Lung (tissue), 12 donors: ENCODE measurements around the gene LRP1B. TPM values are rescaled to one million over a fixed set of nuclear protein-coding genes. Genes with fewer than 3 reads are reported as not detected.

Experiments used
- ATAC-seq: fragments of 200-7000 bp; cut with Tn5 transposase; one replicate; pipeline ENCODE4 v1.9.1; 2020; ENCODE audit warnings: moderate number of reproducible peaks; ENCODE audit not compliant: insufficient read depth, low FRiP score
- DNase-seq, 3 donors: peaks; one replicate each; pipeline ENCODE4 v3.0.0-alpha.2; 2013 to 2017
- H3K27ac ChIP-seq, 2 donors: one replicate each; pipeline ENCODE4 v1.5.1; 2013; ENCODE audit warnings: mild to moderate bottlenecking in 2 of 2, moderate library complexity in 2 of 2, control low read depth in 1 of 2, inconsistent platforms in 1 of 2, low read depth in 1 of 2, low read length in 1 of 2
- H3K27me3 ChIP-seq, 3 donors: one replicate each; pipeline ENCODE4 v1.5.1; 2013; ENCODE audit warnings: low read length in 2 of 3; ENCODE audit not compliant: control insufficient read depth in 3 of 3, insufficient read depth in 3 of 3
- H3K36me3 ChIP-seq, 4 donors: one replicate each; pipeline ENCODE4 v1.5.1; 2013; ENCODE audit warnings: low read length in 4 of 4, mild to moderate bottlenecking in 1 of 4, moderate library complexity in 1 of 4; ENCODE audit not compliant: control insufficient read depth in 4 of 4, insufficient read depth in 4 of 4
- H3K4me1 ChIP-seq, 5 donors: one replicate each; pipeline ENCODE4 v1.5.1; 2013; ENCODE audit warnings: low read length in 5 of 5, mild to moderate bottlenecking in 2 of 5, moderate library complexity in 1 of 5; ENCODE audit not compliant: control insufficient read depth in 5 of 5, insufficient read depth in 5 of 5
- H3K4me3 ChIP-seq: one replicate; pipeline ENCODE4 v1.5.1; 2013; ENCODE audit warnings: mild to moderate bottlenecking, control low read depth, moderate library complexity
- H3K9ac ChIP-seq, 2 donors: one replicate each; pipeline ENCODE4 v1.5.1; 2013; ENCODE audit warnings: low read length in 2 of 2, control low read depth in 1 of 2; ENCODE audit not compliant: insufficient read depth in 1 of 2
- H3K9me3 ChIP-seq, 4 donors: one replicate each; pipeline ENCODE4 v1.5.1; 2013; ENCODE audit warnings: low read length in 3 of 4, mild to moderate bottlenecking in 1 of 4, moderate library complexity in 1 of 4; ENCODE audit not compliant: control insufficient read depth in 4 of 4, insufficient read depth in 3 of 4
- CTCF ChIP-seq: IDR thresholded peaks from 2 replicates; pipeline ENCODE4 v1.5.1; 2012; ENCODE audit warnings: mild to moderate bottlenecking; ENCODE audit errors: control extremely low read depth, extremely low read depth
- WGBS, 2 donors: extraction: QIAGEN DNeasy Blood & Tissue Kit; methylation state at CpG; one replicate each; pipeline ENCODE4 v1.1.7; 2013; 5-methylcytosine and 5-hydroxymethylcytosine counted together
- polyA plus RNA-seq, 2 donors: library from polyadenylated mRNA; stranded (reverse); fragments of 200-250 nt; gene quantifications; one replicate each; pipeline ENCODE4 v1.2.1, GENCODE V29; 2013
- total RNA-seq, 2 donors: library from RNA; depleted of rRNA in 1 of 2; stranded (reverse); fragments of >200 nt in 1 of 2; gene quantifications; one replicate each; pipeline ENCODE4 v1.2.1, GENCODE V29; 2014 to 2021
- donor health status: control.
- donor health status: control.
- donor health status: Bipolar disorder and iron deficiency.
- donor health status: healthy.
- donor health status: DM: yes; HTN: yes; CAD: no.

The LRP1B gene
- total and polyA plus RNA-seq, 4 donors, result 0.01 to 6.5 (median 0.16) TPM

DNA sequence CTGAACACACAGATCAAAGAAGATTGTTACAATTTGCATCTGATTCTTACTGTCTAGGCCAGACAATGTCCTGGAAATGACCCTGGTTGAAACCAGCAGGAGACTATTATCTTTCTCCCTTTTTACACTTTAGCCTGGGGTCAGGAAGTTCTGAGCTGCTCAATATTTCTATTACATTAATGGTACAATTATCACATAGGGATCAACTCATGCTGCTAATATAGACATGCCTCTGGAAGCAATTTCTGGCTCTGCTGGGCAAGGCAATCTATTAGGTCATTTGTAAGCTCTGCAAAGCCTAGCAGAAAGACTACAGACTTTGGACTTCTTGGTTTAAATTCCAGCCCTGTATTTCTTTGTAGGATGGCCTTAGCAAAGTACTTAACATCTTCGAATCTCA lies 205.3 kb downstream of the LRP1B start:
- Histone ChIP-seq H3K27me3 (no peaks in the 10 kb centered on the region), H3K4me1 (no peaks in the 10 kb centered on the region), H3K36me3 (no peaks in the 10 kb centered on the region), H3K9me3 (no peaks in the 10 kb centered on the region), H3K27ac (no peak overlapping the region), H3K4me3 (no peak overlapping the region), H3K9ac (no peak overlapping the region)
- WGBS, 2 donors, result 71 to 79% methylated on average over 1 of the region's 1 CpG
- no peak for TF ChIP-seq CTCF
- ATAC-seq (no peak), DNase-seq (no peak)

- Histone ChIP-seq H3K36me3 (no peaks in the 10 kb centered on the region), H3K4me1 (no peaks in the 10 kb centered on the region), H3K9ac (no peak overlapping the region), H3K9me3 (no peaks in the 10 kb centered on the region), H3K27ac (no peak overlapping the region), H3K27me3 (no peaks in the 10 kb centered on the region), H3K4me3 (no peak overlapping the region)
- no peak for TF ChIP-seq CTCF
- DNase-seq (no peak), ATAC-seq (no peak)
- WGBS, 2 donors, result 82 to 92% methylated on average over 1 of the region's 1 CpG
Measured at GRCh38 chr2:141923657-141924056, 207.2 kb downstream of the LRP1B start.

DNA sequence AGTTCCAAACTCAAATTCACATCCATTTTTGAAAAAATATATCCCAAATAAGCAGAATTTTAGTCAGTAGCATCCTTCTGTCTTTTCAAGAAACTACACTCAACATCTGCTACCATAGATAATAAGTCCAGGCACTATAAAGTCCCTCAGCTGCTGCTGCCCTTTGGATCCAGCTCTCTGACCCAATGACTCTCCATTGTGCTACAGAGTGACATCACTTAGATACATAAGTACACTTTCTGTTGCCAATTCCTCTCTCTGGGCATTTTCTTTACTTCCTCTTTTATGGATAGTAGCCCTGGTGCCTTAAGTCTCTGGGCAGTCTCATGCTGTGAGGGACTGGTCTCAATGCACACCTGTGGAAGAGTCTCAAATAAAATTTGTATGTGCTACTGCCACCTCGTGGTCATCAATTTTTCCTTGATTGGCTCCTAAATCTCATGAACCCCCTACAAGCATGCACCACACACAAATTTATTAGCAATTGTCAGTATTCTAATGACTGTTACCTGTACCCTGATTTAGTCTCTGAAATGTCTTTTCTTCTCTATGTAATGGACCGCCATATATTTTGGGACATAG lies 219.2 kb downstream of the LRP1B start:
- DNase-seq (peak in 2 of 3 donors; percentile 13 to 20), ATAC-seq (no peak)
- TF ChIP-seq CTCF, result no peak
- no peak overlapping the region for H3K9ac ChIP-seq
- no peak overlapping the region for H3K4me3 ChIP-seq
- H3K27me3 ChIP-seq, result no peaks in the 10 kb centered on the region
- H3K4me1 ChIP-seq, result no peaks in the 10 kb centered on the region
- WGBS, 2 donors, result 40 to 47% methylated on average over 2 of the region's 2 CpGs
- peaks cover 0 to 5% (median 0%) of the 10 kb centered on the region in 4 donors for H3K9me3 ChIP-seq
- H3K27ac ChIP-seq, result no peak overlapping the region
- no peaks in the 10 kb centered on the region for H3K36me3 ChIP-seq

- no peaks in the 10 kb centered on the region for H3K27me3 ChIP-seq
- no peak overlapping the region for H3K9ac ChIP-seq
- no peaks in the 10 kb centered on the region for H3K9me3 ChIP-seq
- no peak for ATAC-seq
- H3K4me3 ChIP-seq, result no peak overlapping the region
- 64 to 72% methylated on average over 2 of the region's 2 CpGs for WGBS, 2 donors
- H3K36me3 ChIP-seq, result no peaks in the 10 kb centered on the region
- no peak for TF ChIP-seq CTCF
- H3K27ac ChIP-seq, result no peak overlapping the region
- no peak for DNase-seq
- no peaks in the 10 kb centered on the region for H3K4me1 ChIP-seq
Measured at GRCh38 chr2:141906678-141907077, 224.1 kb downstream of the LRP1B start.
